Measurements from ENCODE around the gene ADD3.
"Not testable (repeated sequence)": the region's sequence is repeated elsewhere in the genome, so short reads cannot be mapped to it uniquely, and the experiment has no call there.

The ADD3 gene

DNA sequence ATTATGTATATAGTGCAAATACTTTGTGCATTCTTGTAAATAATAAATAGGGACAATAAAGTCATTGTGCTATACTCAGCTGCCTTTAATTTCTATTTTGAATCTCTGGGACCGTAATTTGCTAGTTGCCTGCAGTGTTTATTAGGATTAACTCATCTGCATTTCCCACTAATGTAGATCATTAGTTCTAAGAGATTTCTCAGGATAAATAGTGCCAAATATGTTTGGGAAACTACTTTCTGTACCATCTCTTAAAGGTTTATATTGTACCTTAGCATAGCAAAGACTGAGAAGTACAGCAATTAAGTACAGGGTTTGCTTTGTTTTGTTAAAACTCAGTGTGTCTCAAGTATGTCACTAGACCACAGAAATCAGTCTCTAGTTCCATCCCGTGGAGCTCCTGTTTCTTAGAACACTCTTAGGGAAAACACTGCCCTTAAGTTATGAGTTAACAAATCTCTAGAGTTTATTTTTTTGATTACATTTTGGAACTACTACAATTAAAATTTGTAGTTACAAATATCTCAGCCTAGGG, 26.0 kb downstream of the ADD3 start:
- Mint-ChIP-seq H3K36me3 (no peaks in the 10 kb centered on the region), H3K9me3 (no peaks in the 10 kb centered on the region), H3K27ac (no peak overlapping the region), H3K4me1 (peaks cover 38% of the 10 kb centered on the region), H3K4me3 (no peak overlapping the region)
- DNase-seq (ENCODE audit: low spot score in 2 of 2) (no peak), ATAC-seq (no peak)

DNA sequence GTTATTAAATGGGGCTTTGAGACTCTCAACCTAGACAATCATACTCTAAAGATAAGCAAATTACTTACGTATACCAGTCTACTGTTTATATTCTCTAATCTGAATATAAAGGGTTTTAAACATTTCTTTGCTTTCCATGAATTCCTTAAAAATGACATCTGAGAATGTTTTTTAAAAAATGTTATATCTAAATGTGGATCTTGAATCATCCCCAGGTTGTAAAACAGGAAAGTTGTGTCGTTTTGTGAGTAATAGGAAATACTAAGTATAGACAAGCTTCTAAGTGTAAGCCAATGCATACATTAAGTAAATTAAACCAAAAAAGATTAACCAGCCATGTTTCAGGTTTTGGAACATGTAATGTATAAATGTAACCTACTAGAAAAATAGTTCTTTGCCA, 26.8 kb downstream of the ADD3 start:
- no peak for ATAC-seq
- Mint-ChIP-seq H3K27ac (no peak overlapping the region), H3K9me3 (no peaks in the 10 kb centered on the region), H3K4me3 (no peak overlapping the region), H3K36me3 (no peaks in the 10 kb centered on the region), H3K4me1 (peaks cover 46% of the 10 kb centered on the region)
- DNase-seq (ENCODE audit: low spot score in 2 of 2) = no peak

DNA sequence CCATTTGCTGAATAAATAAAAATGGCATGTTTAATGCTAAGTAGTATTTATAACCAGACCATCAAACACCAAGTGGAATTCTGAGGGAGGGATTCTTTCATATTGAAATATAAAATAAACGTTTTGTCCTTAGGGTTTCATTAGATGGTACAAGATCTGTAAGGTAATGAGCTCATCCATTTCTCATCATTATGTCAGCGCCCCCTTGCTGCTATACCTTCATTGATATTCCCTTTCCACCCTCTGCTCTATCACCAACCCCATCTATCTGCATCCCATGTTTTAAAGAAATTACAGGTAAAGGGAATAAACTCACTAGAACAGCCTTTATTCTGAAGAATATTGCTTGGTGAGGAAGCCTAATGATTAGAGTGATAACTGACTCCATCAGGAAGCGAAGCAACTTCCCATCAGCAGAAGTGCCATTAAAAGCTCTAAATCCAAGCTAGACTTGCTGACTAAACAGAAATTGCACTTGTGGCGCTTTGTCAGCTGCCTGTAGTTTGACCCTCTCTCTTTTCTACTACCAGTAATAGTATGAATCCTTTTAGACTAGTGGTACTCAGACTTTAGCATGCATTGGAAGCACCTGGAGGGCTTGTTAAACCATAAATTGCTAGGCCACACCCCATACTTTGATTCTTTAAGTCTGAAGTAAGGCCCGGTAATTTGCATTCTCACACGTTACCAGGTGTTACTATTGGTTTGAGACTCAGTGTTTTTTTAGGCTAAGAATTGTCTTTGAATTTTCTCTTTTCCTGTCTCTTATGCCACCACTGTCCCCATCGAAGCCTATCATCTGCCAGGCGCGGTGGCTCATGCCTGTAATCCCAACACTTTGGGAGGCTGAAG, 27.5 kb downstream of the ADD3 start:
- H3K27ac Mint-ChIP-seq = peak overlapping the region; percentile 85
- H3K4me3 Mint-ChIP-seq = peak overlapping the region; percentile 58
- no peaks in the 10 kb centered on the region for H3K9me3 Mint-ChIP-seq
- no peaks in the 10 kb centered on the region for H3K36me3 Mint-ChIP-seq
- ATAC-seq (peak; percentile 89), DNase-seq (ENCODE audit: low spot score in 2 of 2) (no peak)
- peaks cover 51% of the 10 kb centered on the region for H3K4me1 Mint-ChIP-seq

GRCh38 chr10:110036640-110037039, 28.9 kb downstream of the ADD3 start:
- no peaks in the 10 kb centered on the region for H3K9me3 Mint-ChIP-seq
- H3K4me1 Mint-ChIP-seq = peaks cover 60% of the 10 kb centered on the region
- DNase-seq (ENCODE audit: low spot score in 2 of 2) = no peak
- ATAC-seq = no peak
- no peak overlapping the region for H3K4me3 Mint-ChIP-seq
- no peak overlapping the region for H3K27ac Mint-ChIP-seq
- no peaks in the 10 kb centered on the region for H3K36me3 Mint-ChIP-seq

DNA sequence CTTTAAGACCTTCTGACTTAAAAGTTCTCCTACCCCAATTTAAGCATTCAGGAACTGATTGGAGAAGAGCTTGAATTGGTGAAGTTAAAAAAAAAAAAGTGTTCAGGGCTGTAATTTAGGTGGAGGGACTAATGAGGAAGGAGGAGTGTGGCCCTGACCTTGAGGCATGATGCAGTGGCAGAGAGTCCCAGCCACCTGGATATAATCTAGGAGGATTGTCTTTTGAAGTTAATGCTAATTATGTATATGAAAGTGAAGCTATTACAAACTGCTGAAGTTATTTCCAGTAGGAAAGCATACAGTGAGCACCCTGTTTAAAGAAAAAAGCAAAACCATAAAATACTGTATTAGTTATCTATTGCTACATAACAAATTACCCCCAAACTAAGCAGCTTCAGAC, 31.5 kb downstream of the ADD3 start:
- Mint-ChIP-seq H3K4me3 (no peak overlapping the region), H3K4me1 (peaks cover 45% of the 10 kb centered on the region), H3K9me3 (no peaks in the 10 kb centered on the region), H3K27ac (no peak overlapping the region), H3K36me3 (no peaks in the 10 kb centered on the region)
- no peak for DNase-seq (ENCODE audit: low spot score in 2 of 2)
- ATAC-seq = no peak

DNA sequence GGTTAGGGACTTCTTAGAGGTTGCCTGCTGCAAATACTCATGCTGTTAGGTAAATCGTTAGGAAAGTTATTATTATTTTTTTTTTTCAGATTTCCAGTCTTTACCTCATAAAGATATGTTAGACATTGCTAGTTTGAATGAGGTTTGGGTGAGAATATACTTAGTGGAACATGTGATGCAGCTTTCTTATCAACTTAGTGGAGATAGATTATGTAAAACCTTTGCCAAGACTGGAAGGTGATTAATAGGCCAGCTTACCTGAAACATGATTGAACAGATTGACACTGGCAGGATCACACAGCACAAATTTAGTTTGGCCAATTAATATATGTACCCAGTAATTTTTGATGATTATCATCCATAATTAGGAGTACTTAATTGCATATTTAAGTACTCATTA, 32.3 kb downstream of the ADD3 start:
- no peak overlapping the region for H3K4me3 Mint-ChIP-seq
- peaks cover 46% of the 10 kb centered on the region for H3K4me1 Mint-ChIP-seq
- peak overlapping the region; percentile 55 for H3K27ac Mint-ChIP-seq

GRCh38 chr10:110040767-110041478, 33.1 kb downstream of the ADD3 start:
- Mint-ChIP-seq H3K4me3 (no peak overlapping the region), H3K4me1 (peaks cover 43% of the 10 kb centered on the region), H3K9me3 (no peaks in the 10 kb centered on the region), H3K27ac (peak overlapping the region; percentile 55), H3K36me3 (no peaks in the 10 kb centered on the region)
- ATAC-seq = no peak
- no peak for DNase-seq (ENCODE audit: low spot score in 2 of 2)

More for the DNA sequence above, 32.3 kb downstream of the ADD3 start:
- no peak for DNase-seq (ENCODE audit: low spot score in 2 of 2)
- Mint-ChIP-seq H3K9me3 (no peaks in the 10 kb centered on the region), H3K36me3 (no peaks in the 10 kb centered on the region)
- no peak for ATAC-seq

DNA sequence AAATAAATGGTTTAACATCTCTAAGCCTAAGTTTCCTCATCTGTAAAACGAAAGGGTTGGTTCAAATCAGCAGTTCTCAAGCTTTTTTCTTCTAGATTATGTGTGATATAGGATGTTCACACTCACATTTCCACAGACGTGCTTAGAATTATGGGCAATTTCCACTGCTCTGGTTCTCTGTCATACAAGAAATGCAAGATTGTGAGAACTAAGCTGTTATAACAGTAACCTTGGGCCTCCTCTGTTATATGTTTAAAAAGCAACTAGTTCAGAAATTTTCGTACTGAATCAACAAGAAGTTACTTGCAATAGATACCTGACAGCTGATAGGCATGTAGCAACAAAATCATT, 33.7 kb downstream of the ADD3 start:
- no peak for ATAC-seq
- Mint-ChIP-seq H3K9me3 (no peaks in the 10 kb centered on the region), H3K4me3 (no peak overlapping the region), H3K4me1 (peaks cover 39% of the 10 kb centered on the region), H3K27ac (peak overlapping the region; percentile 55), H3K36me3 (no peaks in the 10 kb centered on the region)
- DNase-seq (ENCODE audit: low spot score in 2 of 2) = no peak

DNA sequence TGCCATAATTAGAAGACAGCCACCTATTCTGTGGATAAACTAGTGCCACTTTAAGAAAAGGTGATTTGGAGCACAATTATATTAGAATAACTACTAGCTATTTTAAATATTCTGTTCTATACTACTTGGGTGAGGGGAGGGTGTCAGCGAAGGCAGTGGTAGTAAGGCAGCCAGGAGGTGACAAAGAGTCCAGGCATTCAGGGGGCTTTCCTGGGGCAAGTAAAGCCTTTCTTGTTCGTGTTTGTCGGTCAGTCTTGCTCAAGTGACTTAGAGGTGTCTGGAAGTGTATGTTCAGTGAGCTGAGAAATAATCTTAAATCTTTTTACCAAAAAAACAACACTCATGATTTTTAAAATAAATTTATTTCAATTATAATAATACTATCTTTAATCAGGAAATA, 34.4 kb downstream of the ADD3 start:
- no peak for DNase-seq (ENCODE audit: low spot score in 2 of 2)
- Mint-ChIP-seq H3K4me3 (no peak overlapping the region), H3K36me3 (no peaks in the 10 kb centered on the region), H3K27ac (peak overlapping the region; percentile 55), H3K9me3 (no peaks in the 10 kb centered on the region), H3K4me1 (peaks cover 39% of the 10 kb centered on the region)
- ATAC-seq = no peak

- no peak for DNase-seq (ENCODE audit: low spot score in 2 of 2)
Observed at GRCh38 chr10:110042891-110043290, 35.1 kb downstream of the ADD3 start.

GRCh38 chr10:110044681-110045080, 36.9 kb downstream of the ADD3 start:
- DNase-seq (ENCODE audit: low spot score in 2 of 2) (no peak), ATAC-seq (peak; percentile 54)
- Mint-ChIP-seq H3K36me3 (no peaks in the 10 kb centered on the region), H3K9me3 (peaks cover 8% of the 10 kb centered on the region), H3K4me1 (peaks cover 46% of the 10 kb centered on the region), H3K4me3 (peak overlapping the region; percentile 35), H3K27ac (peak overlapping the region; percentile 82)

More at GRCh38 chr10:110042891-110043290, 35.1 kb downstream of the ADD3 start:
- no peaks in the 10 kb centered on the region for H3K36me3 Mint-ChIP-seq
- no peak overlapping the region for H3K4me3 Mint-ChIP-seq
- no peaks in the 10 kb centered on the region for H3K9me3 Mint-ChIP-seq
- peaks cover 40% of the 10 kb centered on the region for H3K4me1 Mint-ChIP-seq
- ATAC-seq = no peak
- no peak overlapping the region for H3K27ac Mint-ChIP-seq

GRCh38 chr10:110045772-110046171, 38.0 kb downstream of the ADD3 start:
- Mint-ChIP-seq H3K4me1 (peaks cover 46% of the 10 kb centered on the region), H3K4me3 (peak overlapping the region; percentile 35), H3K9me3 (peaks cover 8% of the 10 kb centered on the region), H3K27ac (peak overlapping the region; percentile 0), H3K36me3 (no peaks in the 10 kb centered on the region)
- peak; percentile 94 for ATAC-seq
- DNase-seq (ENCODE audit: low spot score in 2 of 2) = no peak

GRCh38 chr10:110048145-110048544, 40.4 kb downstream of the ADD3 start:
- not testable (repeated sequence) for H3K4me3 Mint-ChIP-seq; H3K36me3 Mint-ChIP-seq; ATAC-seq; H3K27ac Mint-ChIP-seq; DNase-seq (ENCODE audit: low spot score in 2 of 2); H3K9me3 Mint-ChIP-seq
- peaks cover 53% of the 10 kb centered on the region for H3K4me1 Mint-ChIP-seq

- Mint-ChIP-seq H3K4me3 (no peak overlapping the region), H3K27ac (no peak overlapping the region), H3K36me3 (no peaks in the 10 kb centered on the region), H3K4me1 (peaks cover 53% of the 10 kb centered on the region), H3K9me3 (peaks cover 8% of the 10 kb centered on the region)
- no peak for DNase-seq (ENCODE audit: low spot score in 2 of 2)
- no peak for ATAC-seq
Observed at GRCh38 chr10:110048781-110049180, 41.0 kb downstream of the ADD3 start.

GRCh38 chr10:110049889-110050591, 42.3 kb downstream of the ADD3 start:
- not testable (repeated sequence) for H3K27ac Mint-ChIP-seq; H3K36me3 Mint-ChIP-seq; DNase-seq (ENCODE audit: low spot score in 2 of 2); H3K9me3 Mint-ChIP-seq; H3K4me3 Mint-ChIP-seq
- ATAC-seq = peak; percentile 31
- H3K4me1 Mint-ChIP-seq = peaks cover 47% of the 10 kb centered on the region

Data from stimulated activated effector memory CD8-positive, alpha-beta T cell treated with anti-CD3 and anti-CD28 coated beads, Interleukin-12 subunit alpha, Interleukin-12 subunit beta, amount 100 ng/mL, for 72 hours (primary cell).